Osteocyte (in vitro differentiated cells): ENCODE data around the gene GPX2. TPM values are rescaled to one million over a fixed set of nuclear protein-coding genes. Genes with fewer than 3 reads are reported as not detected.

Experiments
- DNase-seq: peaks from one replicate; pipeline ENCODE4 v3.0.0; 2021; ENCODE audit warnings: mixed read lengths; ENCODE audit not compliant: unreplicated experiment; ENCODE audit errors: extremely low spot score
- H3K27ac Mint-ChIP-seq: one replicate; pipeline ENCODE4 v1.8.0; 2021; ENCODE audit warnings: mild to moderate bottlenecking, mixed read lengths; ENCODE audit not compliant: unreplicated experiment
- H3K27me3 Mint-ChIP-seq: one replicate; pipeline ENCODE4 v1.8.0; 2021; ENCODE audit warnings: mixed read lengths; ENCODE audit not compliant: unreplicated experiment
- H3K36me3 Mint-ChIP-seq: one replicate; pipeline ENCODE4 v1.8.0; 2021; ENCODE audit warnings: mixed read lengths; ENCODE audit not compliant: unreplicated experiment
- H3K4me1 Mint-ChIP-seq: one replicate; pipeline ENCODE4 v1.8.0; 2021; ENCODE audit warnings: mixed read lengths; ENCODE audit not compliant: unreplicated experiment
- H3K4me3 Mint-ChIP-seq: one replicate; pipeline ENCODE4 v1.8.0; 2021; ENCODE audit warnings: mild to moderate bottlenecking, moderate library complexity, mixed read lengths; ENCODE audit not compliant: unreplicated experiment
- H3K9me3 Mint-ChIP-seq: one replicate; pipeline ENCODE4 v1.8.0; 2021; ENCODE audit warnings: mixed read lengths; ENCODE audit not compliant: unreplicated experiment
- total RNA-seq: library from RNA; stranded (reverse); gene quantifications from 2 replicates; pipeline ENCODE4 v1.2.1, GENCODE V29; 2021
- TF ChIP-seq, protein P1 (sequence below): fragments of 200-600 bp; sonication (generic); IDR thresholded peaks from 2 replicates; pipeline ENCODE4 v1.5.0; 2021; ENCODE audit warnings: antibody characterized with exemption, mild to moderate bottlenecking, moderate library complexity

Gene GPX2
- total RNA-seq, 1 donor from 2014 or later: not detected

DNA sequence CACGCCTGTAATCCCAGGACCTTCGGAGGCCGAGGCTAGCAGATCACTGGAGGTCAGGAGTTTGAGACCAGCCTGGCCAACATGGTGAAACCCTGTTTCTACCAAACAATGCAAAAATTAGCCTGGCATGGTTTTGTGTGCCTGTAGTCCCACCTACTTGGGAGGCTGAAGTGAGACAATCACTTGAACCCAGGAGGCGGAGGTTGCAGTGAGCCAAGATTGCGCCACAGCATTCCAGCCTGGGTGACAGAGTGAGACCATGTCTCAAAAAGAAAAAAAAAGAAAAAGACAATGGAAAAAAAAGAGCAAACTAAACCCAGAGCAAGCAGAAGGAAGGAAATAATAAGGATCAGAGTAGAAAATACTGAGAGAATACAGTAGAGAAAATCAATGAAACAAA lies 22.9 kb downstream of the GPX2 start:
- TF ChIP-seq, protein P1, sequence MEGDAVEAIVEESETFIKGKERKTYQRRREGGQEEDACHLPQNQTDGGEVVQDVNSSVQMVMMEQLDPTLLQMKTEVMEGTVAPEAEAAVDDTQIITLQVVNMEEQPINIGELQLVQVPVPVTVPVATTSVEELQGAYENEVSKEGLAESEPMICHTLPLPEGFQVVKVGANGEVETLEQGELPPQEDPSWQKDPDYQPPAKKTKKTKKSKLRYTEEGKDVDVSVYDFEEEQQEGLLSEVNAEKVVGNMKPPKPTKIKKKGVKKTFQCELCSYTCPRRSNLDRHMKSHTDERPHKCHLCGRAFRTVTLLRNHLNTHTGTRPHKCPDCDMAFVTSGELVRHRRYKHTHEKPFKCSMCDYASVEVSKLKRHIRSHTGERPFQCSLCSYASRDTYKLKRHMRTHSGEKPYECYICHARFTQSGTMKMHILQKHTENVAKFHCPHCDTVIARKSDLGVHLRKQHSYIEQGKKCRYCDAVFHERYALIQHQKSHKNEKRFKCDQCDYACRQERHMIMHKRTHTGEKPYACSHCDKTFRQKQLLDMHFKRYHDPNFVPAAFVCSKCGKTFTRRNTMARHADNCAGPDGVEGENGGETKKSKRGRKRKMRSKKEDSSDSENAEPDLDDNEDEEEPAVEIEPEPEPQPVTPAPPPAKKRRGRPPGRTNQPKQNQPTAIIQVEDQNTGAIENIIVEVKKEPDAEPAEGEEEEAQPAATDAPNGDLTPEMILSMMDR: no peak
- no peak for DNase-seq
- Mint-ChIP-seq H3K4me3 (no peak overlapping the region), H3K4me1 (peaks cover 19% of the 10 kb centered on the region), H3K9me3 (no peaks in the 10 kb centered on the region), H3K27me3 (no peaks in the 10 kb centered on the region), H3K27ac (no peak overlapping the region), H3K36me3 (peaks cover 5% of the 10 kb centered on the region)

DNA sequence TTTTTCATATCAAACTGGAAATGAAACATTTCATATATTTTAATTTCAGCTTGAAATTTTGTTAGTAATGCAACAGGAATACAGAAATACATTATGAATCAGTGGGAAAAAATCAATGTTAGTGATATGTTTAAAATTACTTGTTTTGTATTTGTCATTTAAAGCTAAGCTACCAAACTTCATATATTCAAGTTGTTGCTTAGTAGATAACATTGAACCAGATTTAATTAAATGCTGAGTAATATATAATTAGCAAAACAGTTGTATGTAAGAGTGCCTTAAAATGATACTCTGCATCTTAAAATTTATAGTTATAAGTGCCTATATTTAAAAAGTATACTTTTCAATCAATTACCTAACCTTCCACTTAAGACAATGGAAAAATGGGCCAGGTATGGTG lies 23.3 kb downstream of the GPX2 start:
- H3K4me1 Mint-ChIP-seq: peaks cover 19% of the 10 kb centered on the region
- no peak overlapping the region for H3K27ac Mint-ChIP-seq
- H3K4me3 Mint-ChIP-seq: no peak overlapping the region
- H3K9me3 Mint-ChIP-seq: no peaks in the 10 kb centered on the region
- DNase-seq: no peak
- TF ChIP-seq, protein P1: no peak
- H3K36me3 Mint-ChIP-seq: peaks cover 5% of the 10 kb centered on the region
- H3K27me3 Mint-ChIP-seq: no peaks in the 10 kb centered on the region

DNA sequence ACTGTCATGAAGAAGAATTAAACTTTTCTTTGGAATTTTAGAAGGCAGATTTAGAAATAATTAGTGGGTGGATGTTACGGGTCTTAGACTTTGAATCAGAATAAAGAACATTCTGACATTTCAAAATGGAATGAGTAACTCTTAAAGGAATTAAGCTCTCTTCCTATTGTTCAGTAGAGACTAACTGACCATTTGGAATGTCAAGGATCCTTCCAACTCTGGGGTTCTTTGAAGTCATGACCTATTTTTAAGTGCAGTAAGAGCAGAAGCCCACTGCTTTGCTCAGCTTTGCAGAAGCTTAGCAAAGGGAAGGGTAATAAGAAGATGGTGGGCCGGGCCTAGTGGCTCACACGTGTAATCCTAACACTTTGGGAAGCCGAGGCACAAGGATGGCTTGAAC lies 24.3 kb downstream of the GPX2 start:
- H3K36me3 Mint-ChIP-seq: no peaks in the 10 kb centered on the region
- no peak for DNase-seq
- H3K9me3 Mint-ChIP-seq: no peaks in the 10 kb centered on the region
- peaks cover 25% of the 10 kb centered on the region for H3K4me1 Mint-ChIP-seq
- TF ChIP-seq, protein P1: no peak
- no peak overlapping the region for H3K27ac Mint-ChIP-seq
- H3K27me3 Mint-ChIP-seq: peaks cover 3% of the 10 kb centered on the region
- no peak overlapping the region for H3K4me3 Mint-ChIP-seq

DNA sequence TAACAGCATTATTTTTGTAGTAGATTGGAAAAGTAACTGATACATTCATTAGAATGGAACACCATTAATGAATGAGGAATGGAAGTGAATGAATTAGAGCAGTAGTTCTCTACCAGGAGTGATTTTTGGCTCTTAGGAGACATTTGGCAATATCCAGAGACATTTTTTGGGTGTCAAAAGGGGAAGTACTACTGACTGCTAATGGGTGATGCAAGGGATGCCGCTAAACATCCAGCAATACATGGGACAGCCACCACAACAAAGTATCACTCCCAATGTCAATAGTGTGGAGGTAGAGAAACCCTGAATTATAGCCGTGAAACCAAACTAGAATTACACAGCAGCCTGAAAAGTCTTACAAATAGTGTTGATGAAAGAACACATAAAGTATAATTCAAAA lies 26.7 kb downstream of the GPX2 start:
- Mint-ChIP-seq H3K27me3 (peaks cover 18% of the 10 kb centered on the region), H3K4me1 (peaks cover 25% of the 10 kb centered on the region), H3K27ac (no peak overlapping the region)

DNA sequence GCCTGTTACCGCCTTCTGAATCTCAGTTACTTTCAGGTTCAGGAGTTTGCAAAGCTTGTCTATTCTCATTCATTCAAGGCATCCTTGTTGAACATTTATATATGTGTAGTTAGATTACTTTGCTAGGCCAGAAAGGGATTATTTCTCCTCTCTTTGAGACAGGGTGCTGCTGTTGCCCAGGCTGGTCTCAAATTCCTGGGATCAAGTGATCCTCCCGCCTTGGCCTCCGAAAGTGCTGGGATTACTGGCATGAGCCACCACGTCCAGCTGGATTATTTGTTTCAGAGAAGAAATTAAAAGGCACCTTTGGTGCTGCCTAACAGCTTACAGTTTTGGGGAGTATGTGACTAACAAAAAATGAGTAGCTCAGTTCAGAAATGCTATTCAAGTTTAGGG lies 27.5 kb downstream of the GPX2 start:
- peak overlapping the region; percentile 95 for H3K27ac Mint-ChIP-seq
- H3K36me3 Mint-ChIP-seq: no peaks in the 10 kb centered on the region

More for the DNA sequence above, 26.7 kb downstream of the GPX2 start:
- no peaks in the 10 kb centered on the region for H3K9me3 Mint-ChIP-seq
- TF ChIP-seq, protein P1: no peak
- no peaks in the 10 kb centered on the region for H3K36me3 Mint-ChIP-seq
- H3K4me3 Mint-ChIP-seq: peak overlapping the region; percentile 87
- no peak for DNase-seq

More for the DNA sequence above, 27.5 kb downstream of the GPX2 start:
- Mint-ChIP-seq H3K4me1 (peaks cover 25% of the 10 kb centered on the region), H3K4me3 (peak overlapping the region; percentile 87), H3K9me3 (no peaks in the 10 kb centered on the region), H3K27me3 (peaks cover 24% of the 10 kb centered on the region)
- no peak for DNase-seq
- TF ChIP-seq, protein P1: no peak
